GM18858 (cell line): ENCODE results near the gene CFL2.
"Not testable (repeated sequence)": the region's sequence is repeated elsewhere in the genome, so short reads cannot be mapped to it uniquely, and the experiment has no call there.

Experiments used
- ATAC-seq: cut with Tn5 transposase; IDR thresholded peaks from one replicate; pipeline ENCODE4 v1.9.1; 2021; ENCODE audit not compliant: unreplicated experiment

The CFL2 gene

GRCh38 chr14:34714320-34715126 is at the start of gene CFL2:
TSS of gene CFL2 (minus strand) at chr14:34714593. CDS start at chr14:34714540, 53 bp downstream.
- ATAC-seq, result peak; percentile 69

GRCh38 chr14:34755215-34755614 is 40.8 kb upstream of the CFL2 start:
- ATAC-seq, result no peak

- no peak for ATAC-seq
Observed at GRCh38 chr14:34754687-34755086, 40.3 kb upstream of the CFL2 start.

- no peak for ATAC-seq
Observed at GRCh38 chr14:34750670-34751069, 36.3 kb upstream of the CFL2 start.

- ATAC-seq, result no peak
Observed at GRCh38 chr14:34750233-34750632, 35.8 kb upstream of the CFL2 start.

- ATAC-seq, result no peak
Observed at GRCh38 chr14:34749408-34749807, 35.0 kb upstream of the CFL2 start.

GRCh38 chr14:34742270-34743115 is 28.1 kb upstream of the CFL2 start:
- no peak for ATAC-seq

GRCh38 chr14:34741840-34742239 is 27.4 kb upstream of the CFL2 start:
- ATAC-seq, result no peak

GRCh38 chr14:34740139-34740538 is 25.7 kb upstream of the CFL2 start:
- ATAC-seq, result not testable (repeated sequence)

- ATAC-seq, result not testable (repeated sequence)
Observed at GRCh38 chr14:34737079-34737478, 22.7 kb upstream of the CFL2 start.

GRCh38 chr14:34733245-34733644 is 18.9 kb upstream of the CFL2 start:
- no peak for ATAC-seq

- no peak for ATAC-seq
Observed at GRCh38 chr14:34732802-34733201, 18.4 kb upstream of the CFL2 start.

GRCh38 chr14:34723867-34724266 is 9.5 kb upstream of the CFL2 start:
- no peak for ATAC-seq

GRCh38 chr14:34722723-34723545 is 8.5 kb upstream of the CFL2 start:
- ATAC-seq, result no peak

- no peak for ATAC-seq
Observed at GRCh38 chr14:34721129-34721528, 6.7 kb upstream of the CFL2 start.

GRCh38 chr14:34718750-34719304 is 4.4 kb upstream of the CFL2 start:
- ATAC-seq, result no peak

GRCh38 chr14:34715127-34715863 is 902 bp upstream of the CFL2 start:
- no peak for ATAC-seq

- ATAC-seq, result no peak
Observed at GRCh38 chr14:34713681-34714319, 593 bp downstream of the CFL2 start.

GRCh38 chr14:34713122-34713680 is 1.2 kb downstream of the CFL2 start:
- no peak for ATAC-seq
